ENCODE results near the gene LINGO3.

LINGO3 gene

DNA sequence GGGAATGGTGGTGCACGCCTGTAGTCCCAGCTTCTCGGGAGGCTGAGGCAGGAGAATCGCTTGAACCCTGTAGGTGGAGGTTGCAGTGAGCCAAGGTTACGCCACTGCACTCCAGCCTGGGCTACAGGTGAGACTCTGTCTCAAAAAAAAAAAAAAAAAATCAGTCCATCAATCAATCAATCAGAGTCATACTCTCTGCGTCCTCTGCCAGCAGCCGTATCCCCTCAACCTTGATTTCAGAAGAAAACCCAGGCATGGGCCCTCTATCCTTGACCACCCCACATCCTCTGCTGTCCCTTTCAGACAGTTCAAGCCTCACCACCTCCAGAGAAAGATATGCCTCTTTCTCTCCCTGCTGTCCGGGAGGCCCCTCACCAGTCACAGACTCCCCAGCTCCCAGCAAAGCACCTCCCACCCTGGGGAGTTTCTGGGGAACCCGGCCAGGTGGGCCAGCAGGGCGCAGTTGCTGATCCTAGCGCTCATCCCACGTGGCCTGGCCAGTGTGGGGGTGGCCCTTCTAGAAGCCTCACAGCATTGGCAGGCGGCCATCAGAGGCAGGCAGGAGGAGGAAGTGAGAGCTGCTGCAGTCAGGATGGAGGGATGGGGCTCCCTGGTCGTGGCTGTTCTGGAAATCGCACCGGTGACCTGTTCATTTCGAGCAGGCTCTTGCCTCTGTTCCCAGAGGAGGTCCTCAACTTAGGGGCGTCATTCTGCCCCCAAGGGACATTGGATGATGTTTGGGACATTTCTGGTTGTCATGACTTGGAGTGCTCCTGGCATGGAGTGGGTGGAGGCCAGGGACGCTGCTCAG, 41.6 kb downstream of the LINGO3 start:
- H3K27ac ChIP-seq (ENCODE audit: extremely low read depth, low read depth, low read length): no peak overlapping the region
- peaks cover 0 to 2% of the 10 kb centered on the region in 2 experiments; a peak in 1 of 3 replicates for H3K36me3 ChIP-seq (ENCODE audit: control insufficient read depth in 2 of 2, insufficient read depth in 1 of 2, low read length in 2 of 2)
- CTCF ChIA-PET: no interaction called here
- POLR2A ChIA-PET: interaction anchor here (0.6 to 0.9 kb wide), 4 partner anchors 27 to 326 kb away, joined by 3 to 8 read pairs (median 4); partner anchors contain the start of gene DOT1L
- H3K4me1 ChIP-seq (ENCODE audit: control insufficient read depth, insufficient read depth, low read length): 0 out of 2 replicates have a peak, but pooled peaks cover 2% of the 10 kb centered on the region
- H3K4me3 ChIP-seq (ENCODE audit: low read depth, low read length): no peak overlapping the region
- no peaks in the 10 kb centered on the region for H3K9me3 ChIP-seq (ENCODE audit: control insufficient read depth, insufficient read depth, low read depth, low read length)
- TF ChIP-seq SP2 (tag by site-specific recombination; IDR thresholded peaks at IDR 0.05) (no peak), ZNF639 (tag by site-specific recombination; IDR thresholded peaks at IDR 0.05) (no peak), PBX3 (CRISPR knock-in tag; IDR thresholded peaks at IDR 0.05) (no peak), ZNF18 (tag by site-specific recombination; IDR thresholded peaks at IDR 0.05) (no peak), ZNF335 (tag by site-specific recombination; conservative IDR thresholded peaks at IDR 0.05) (peak; percentile 49), ZNF221 (tag by site-specific recombination; IDR thresholded peaks at IDR 0.05; ENCODE audit: borderline replicate concordance) (no peak), ZNF214 (tag by site-specific recombination; IDR thresholded peaks at IDR 0.05; ENCODE audit: borderline replicate concordance) (no peak), ZNF138 (tag by site-specific recombination; IDR thresholded peaks at IDR 0.05; ENCODE audit: borderline replicate concordance) (no peak), ZBTB48 (tag by site-specific recombination; IDR thresholded peaks at IDR 0.05) (no peak), SCRT1 (tag by site-specific recombination; IDR thresholded peaks at IDR 0.05; ENCODE audit: borderline replicate concordance) (peak; percentile 67; the same call in 1 of the 2 replicates), ZBTB8A (tag by site-specific recombination; IDR thresholded peaks at IDR 0.05) (0 out of 2 replicates have a peak, but pooled peaks have one; percentile 11), ZNF155 (tag by site-specific recombination; IDR thresholded peaks at IDR 0.05) (no peak), ZNF585B (tag by site-specific recombination; IDR thresholded peaks at IDR 0.05) (no peak), ZNF324 (tag by site-specific recombination; IDR thresholded peaks at IDR 0.05) (no peak), ZNF600 (tag by site-specific recombination; IDR thresholded peaks at IDR 0.05) (peak; percentile 76), ZNF26 (tag by site-specific recombination; IDR thresholded peaks at IDR 0.05) (no peak), TRIM28 (IDR thresholded peaks at IDR 0.05; ENCODE audit: borderline replicate concordance, low read length) (no peak), OVOL3 (tag by site-specific recombination; IDR thresholded peaks at IDR 0.05) (no peak), ZNF514 (tag by site-specific recombination; IDR thresholded peaks at IDR 0.05) (no peak), ZNF184 (tag by site-specific recombination; IDR thresholded peaks at IDR 0.05) (no peak), ZNF747 (tag by site-specific recombination; IDR thresholded peaks at IDR 0.05) (no peak), ZNF211 (tag by site-specific recombination; IDR thresholded peaks at IDR 0.05; ENCODE audit: low read depth) (no peak), ZFHX2 (tag by site-specific recombination; conservative IDR thresholded peaks at IDR 0.05) (peak; percentile 84), ZNF677 (tag by site-specific recombination; IDR thresholded peaks at IDR 0.05) (no peak), ZNF114 (tag by site-specific recombination; IDR thresholded peaks at IDR 0.05) (no peak)
- TF ChIP-seq, protein P1, sequence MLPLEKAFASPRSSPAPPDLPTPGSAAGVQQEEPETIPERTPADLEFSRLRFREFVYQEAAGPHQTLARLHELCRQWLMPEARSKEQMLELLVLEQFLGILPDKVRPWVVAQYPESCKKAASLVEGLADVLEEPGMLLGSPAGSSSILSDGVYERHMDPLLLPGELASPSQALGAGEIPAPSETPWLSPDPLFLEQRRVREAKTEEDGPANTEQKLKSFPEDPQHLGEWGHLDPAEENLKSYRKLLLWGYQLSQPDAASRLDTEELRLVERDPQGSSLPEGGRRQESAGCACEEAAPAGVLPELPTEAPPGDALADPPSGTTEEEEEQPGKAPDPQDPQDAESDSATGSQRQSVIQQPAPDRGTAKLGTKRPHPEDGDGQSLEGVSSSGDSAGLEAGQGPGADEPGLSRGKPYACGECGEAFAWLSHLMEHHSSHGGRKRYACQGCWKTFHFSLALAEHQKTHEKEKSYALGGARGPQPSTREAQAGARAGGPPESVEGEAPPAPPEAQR (tag by site-specific recombination; IDR thresholded peaks at IDR 0.05): no peak
- TF ChIP-seq, protein P2, sequence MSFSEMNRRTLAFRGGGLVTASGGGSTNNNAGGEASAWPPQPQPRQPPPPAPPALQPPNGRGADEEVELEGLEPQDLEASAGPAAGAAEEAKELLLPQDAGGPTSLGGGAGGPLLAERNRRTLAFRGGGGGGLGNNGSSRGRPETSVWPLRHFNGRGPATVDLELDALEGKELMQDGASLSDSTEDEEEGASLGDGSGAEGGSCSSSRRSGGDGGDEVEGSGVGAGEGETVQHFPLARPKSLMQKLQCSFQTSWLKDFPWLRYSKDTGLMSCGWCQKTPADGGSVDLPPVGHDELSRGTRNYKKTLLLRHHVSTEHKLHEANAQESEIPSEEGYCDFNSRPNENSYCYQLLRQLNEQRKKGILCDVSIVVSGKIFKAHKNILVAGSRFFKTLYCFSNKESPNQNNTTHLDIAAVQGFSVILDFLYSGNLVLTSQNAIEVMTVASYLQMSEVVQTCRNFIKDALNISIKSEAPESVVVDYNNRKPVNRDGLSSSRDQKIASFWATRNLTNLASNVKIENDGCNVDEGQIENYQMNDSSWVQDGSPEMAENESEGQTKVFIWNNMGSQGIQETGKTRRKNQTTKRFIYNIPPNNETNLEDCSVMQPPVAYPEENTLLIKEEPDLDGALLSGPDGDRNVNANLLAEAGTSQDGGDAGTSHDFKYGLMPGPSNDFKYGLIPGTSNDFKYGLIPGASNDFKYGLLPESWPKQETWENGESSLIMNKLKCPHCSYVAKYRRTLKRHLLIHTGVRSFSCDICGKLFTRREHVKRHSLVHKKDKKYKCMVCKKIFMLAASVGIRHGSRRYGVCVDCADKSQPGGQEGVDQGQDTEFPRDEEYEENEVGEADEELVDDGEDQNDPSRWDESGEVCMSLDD (tag by site-specific recombination; IDR thresholded peaks at IDR 0.05): no peak; the same call in 1 of the 2 replicates
